ENCODE results near the gene TCOF1.

The TCOF1 gene, protein sequence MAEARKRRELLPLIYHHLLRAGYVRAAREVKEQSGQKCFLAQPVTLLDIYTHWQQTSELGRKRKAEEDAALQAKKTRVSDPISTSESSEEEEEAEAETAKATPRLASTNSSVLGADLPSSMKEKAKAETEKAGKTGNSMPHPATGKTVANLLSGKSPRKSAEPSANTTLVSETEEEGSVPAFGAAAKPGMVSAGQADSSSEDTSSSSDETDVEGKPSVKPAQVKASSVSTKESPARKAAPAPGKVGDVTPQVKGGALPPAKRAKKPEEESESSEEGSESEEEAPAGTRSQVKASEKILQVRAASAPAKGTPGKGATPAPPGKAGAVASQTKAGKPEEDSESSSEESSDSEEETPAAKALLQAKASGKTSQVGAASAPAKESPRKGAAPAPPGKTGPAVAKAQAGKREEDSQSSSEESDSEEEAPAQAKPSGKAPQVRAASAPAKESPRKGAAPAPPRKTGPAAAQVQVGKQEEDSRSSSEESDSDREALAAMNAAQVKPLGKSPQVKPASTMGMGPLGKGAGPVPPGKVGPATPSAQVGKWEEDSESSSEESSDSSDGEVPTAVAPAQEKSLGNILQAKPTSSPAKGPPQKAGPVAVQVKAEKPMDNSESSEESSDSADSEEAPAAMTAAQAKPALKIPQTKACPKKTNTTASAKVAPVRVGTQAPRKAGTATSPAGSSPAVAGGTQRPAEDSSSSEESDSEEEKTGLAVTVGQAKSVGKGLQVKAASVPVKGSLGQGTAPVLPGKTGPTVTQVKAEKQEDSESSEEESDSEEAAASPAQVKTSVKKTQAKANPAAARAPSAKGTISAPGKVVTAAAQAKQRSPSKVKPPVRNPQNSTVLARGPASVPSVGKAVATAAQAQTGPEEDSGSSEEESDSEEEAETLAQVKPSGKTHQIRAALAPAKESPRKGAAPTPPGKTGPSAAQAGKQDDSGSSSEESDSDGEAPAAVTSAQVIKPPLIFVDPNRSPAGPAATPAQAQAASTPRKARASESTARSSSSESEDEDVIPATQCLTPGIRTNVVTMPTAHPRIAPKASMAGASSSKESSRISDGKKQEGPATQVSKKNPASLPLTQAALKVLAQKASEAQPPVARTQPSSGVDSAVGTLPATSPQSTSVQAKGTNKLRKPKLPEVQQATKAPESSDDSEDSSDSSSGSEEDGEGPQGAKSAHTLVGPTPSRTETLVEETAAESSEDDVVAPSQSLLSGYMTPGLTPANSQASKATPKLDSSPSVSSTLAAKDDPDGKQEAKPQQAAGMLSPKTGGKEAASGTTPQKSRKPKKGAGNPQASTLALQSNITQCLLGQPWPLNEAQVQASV (N-terminal part only)

DNA sequence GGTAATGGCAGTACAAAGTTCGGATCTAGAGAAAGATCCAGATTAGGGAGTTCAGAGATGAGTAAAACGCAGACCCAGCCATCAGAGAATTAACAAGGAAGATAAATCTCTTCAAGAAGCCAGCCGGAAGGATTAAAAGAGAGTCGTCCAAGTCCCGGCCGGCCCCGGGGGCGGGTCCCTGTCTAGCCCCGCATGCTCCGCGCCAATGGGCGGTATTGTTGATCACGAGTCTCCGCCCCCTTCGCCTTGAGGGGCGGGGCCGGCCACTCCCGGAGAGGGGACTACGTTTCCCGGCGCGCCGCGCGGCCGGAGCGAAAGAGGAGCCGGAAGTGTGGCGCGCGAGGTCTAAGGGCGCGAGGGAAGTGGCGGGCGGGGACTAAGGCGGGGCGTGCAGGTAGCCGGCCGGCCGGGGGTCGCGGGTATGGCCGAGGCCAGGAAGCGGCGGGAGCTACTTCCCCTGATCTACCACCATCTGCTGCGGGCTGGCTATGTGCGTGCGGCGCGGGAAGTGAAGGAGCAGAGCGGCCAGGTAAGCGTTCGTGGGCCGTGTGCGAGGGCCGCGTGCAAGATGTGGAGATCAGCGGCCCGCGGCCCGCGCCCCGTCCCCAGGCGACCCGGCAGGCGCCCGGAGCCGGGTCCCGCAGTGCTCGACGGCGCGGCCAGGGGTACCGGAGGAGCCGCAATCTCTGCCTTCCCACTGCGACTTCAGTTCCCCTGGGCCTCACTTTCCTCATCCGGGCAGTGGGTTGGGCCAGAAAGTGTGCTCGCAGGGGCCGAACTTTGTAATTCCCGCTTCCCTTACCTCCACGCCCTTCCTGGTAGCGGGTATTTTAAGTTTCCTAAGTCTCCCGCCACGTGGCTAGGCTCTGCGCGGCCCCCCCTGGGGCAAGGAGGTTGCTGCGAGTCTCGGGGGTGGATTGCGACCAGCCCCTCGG, at the start of gene TCOF1:
Gene TCOF1, plus strand, starts transcription at position 372 of the 935 bp plus-strand sequence. Its CDS starts 50 bp downstream, at position 422.
- no CpG with 5 or more reads among the region's 90 CpGs for WGBS (ENCODE audit: insufficient coverage, insufficient read length)

DNA sequence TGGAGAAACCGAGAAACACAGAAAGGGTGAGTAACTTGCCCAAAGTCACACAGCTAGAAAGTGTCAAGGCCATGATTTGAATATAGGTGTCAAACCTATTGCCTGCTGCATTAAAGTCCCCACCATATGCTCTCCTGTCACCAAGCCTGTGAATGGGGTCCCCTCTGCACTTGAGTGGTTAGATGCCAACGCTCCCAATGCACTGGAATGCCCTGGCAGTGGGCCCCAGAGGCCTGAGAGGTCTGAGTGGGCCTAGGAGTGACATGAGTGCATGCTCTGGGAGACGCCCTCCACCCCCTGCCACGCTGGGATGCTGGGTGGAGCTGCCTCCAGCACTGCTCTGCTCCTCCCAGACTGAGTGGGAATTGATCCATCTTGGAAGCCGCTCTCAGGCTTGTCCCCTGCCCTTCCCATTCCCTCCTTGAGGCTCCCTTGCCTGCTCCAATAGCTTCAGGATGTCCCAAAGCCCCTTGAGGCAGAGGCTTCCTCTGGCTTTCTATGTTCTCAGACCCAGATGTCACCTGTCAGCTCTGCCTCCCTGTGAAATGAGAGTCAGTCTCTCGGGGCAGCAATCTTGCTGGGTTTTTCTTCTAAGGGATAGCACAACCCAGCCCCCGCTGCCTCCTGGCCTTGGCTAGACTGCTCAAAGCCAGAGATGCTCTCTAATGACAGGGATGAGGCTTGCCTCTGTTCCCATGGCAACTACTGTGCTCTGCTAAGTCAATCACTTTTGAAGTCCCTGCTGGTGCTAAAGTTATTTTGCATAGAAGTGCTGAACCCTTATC, 48.2 kb upstream of the TCOF1 start:
- Histone ChIP-seq H3K36me3 (ENCODE audit: control insufficient read depth, insufficient read depth, low read length) (no peaks in the 10 kb centered on the region), H3K27me3 (ENCODE audit: control insufficient read depth, insufficient read depth, low read length) (no peaks in the 10 kb centered on the region), H3K4me3 (ENCODE audit: low read length) (no peak overlapping the region), H3K4me1 (ENCODE audit: control insufficient read depth, insufficient read depth, low read length) (peaks cover 2% of the 10 kb centered on the region; the same call in 1 of the 2 replicates), H3K27ac (ENCODE audit: low read length) (no peak overlapping the region), H3K9me3 (ENCODE audit: control insufficient read depth, insufficient read depth, low read length) (no peaks in the 10 kb centered on the region)
- DNase-seq (ENCODE audit: low read depth, low spot score): no peak
- WGBS (ENCODE audit: insufficient coverage, insufficient read length): no CpG with 5 or more reads among the region's 7 CpGs

More for the DNA sequence above, at the start of gene TCOF1:
- peak; percentile 85 for DNase-seq (ENCODE audit: low read depth, low spot score)
- no peaks in the 10 kb centered on the region for H3K4me1 ChIP-seq (ENCODE audit: control insufficient read depth, insufficient read depth, low read length)
- H3K4me3 ChIP-seq (ENCODE audit: low read length): peak within 1 kb of the TSS; percentile 76
- H3K27me3 ChIP-seq (ENCODE audit: control insufficient read depth, insufficient read depth, low read length): no peaks in the 10 kb centered on the region
- H3K9me3 ChIP-seq (ENCODE audit: control insufficient read depth, insufficient read depth, low read length): no peaks in the 10 kb centered on the region
- H3K27ac ChIP-seq (ENCODE audit: low read length): no peak within 1 kb of the TSS
- H3K36me3 ChIP-seq (ENCODE audit: control insufficient read depth, insufficient read depth, low read length): peaks cover 21% of the 10 kb centered on the region; the same call in 1 of the 2 replicates

DNA sequence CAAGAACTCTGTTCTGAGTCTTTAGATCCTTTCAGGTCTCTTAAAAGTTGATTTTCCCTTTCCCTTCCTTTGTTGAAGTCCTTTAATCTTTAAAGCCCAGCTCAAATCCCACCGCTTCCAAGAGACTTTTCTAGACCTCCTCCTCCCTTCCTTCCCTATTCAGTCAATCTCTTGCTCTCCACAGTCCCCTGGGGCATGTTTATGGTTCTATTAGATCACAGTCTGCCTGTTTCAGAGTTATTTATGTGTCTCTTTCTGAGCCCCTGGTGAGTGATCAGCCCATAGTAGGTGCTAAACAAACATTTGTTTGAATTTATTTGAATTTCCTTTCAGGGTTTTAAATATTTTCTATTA, 47.6 kb upstream of the TCOF1 start:
- Histone ChIP-seq H3K4me1 (ENCODE audit: control insufficient read depth, insufficient read depth, low read length) (no peaks in the 10 kb centered on the region), H3K36me3 (ENCODE audit: control insufficient read depth, insufficient read depth, low read length) (no peaks in the 10 kb centered on the region), H3K9me3 (ENCODE audit: control insufficient read depth, insufficient read depth, low read length) (no peaks in the 10 kb centered on the region), H3K4me3 (ENCODE audit: low read length) (no peak overlapping the region), H3K27ac (ENCODE audit: low read length) (no peak overlapping the region), H3K27me3 (ENCODE audit: control insufficient read depth, insufficient read depth, low read length) (no peaks in the 10 kb centered on the region)
- no peak for DNase-seq (ENCODE audit: low read depth, low spot score)
- WGBS (ENCODE audit: insufficient coverage, insufficient read length): no CpG with 5 or more reads among the region's 1 CpG

DNA sequence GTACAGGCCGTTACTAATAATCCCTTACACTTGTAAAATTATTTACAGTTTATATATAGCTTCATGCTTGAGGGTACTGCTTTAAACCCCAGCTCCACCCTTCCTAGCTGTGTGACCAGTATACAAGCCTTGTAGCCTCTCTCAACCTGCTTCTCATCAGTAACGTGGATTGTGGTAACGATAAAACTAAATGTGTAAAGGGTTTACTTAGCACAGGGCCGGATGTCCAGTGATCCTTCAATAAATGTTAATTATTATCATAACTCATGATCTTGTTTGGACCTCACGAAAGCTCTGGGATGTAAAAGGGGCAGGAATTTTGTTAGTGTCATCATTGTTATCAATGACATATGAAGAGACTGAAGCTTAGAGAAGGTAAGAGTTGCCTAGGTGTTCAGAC, 47.3 kb upstream of the TCOF1 start:
- Histone ChIP-seq H3K27ac (ENCODE audit: low read length) (no peak overlapping the region), H3K9me3 (ENCODE audit: control insufficient read depth, insufficient read depth, low read length) (no peaks in the 10 kb centered on the region), H3K27me3 (ENCODE audit: control insufficient read depth, insufficient read depth, low read length) (no peaks in the 10 kb centered on the region), H3K4me3 (ENCODE audit: low read length) (no peak overlapping the region), H3K36me3 (ENCODE audit: control insufficient read depth, insufficient read depth, low read length) (no peaks in the 10 kb centered on the region), H3K4me1 (ENCODE audit: control insufficient read depth, insufficient read depth, low read length) (no peaks in the 10 kb centered on the region)
- no CpG with 5 or more reads among the region's 5 CpGs for WGBS (ENCODE audit: insufficient coverage, insufficient read length)
- DNase-seq (ENCODE audit: low read depth, low spot score): no peak

DNA sequence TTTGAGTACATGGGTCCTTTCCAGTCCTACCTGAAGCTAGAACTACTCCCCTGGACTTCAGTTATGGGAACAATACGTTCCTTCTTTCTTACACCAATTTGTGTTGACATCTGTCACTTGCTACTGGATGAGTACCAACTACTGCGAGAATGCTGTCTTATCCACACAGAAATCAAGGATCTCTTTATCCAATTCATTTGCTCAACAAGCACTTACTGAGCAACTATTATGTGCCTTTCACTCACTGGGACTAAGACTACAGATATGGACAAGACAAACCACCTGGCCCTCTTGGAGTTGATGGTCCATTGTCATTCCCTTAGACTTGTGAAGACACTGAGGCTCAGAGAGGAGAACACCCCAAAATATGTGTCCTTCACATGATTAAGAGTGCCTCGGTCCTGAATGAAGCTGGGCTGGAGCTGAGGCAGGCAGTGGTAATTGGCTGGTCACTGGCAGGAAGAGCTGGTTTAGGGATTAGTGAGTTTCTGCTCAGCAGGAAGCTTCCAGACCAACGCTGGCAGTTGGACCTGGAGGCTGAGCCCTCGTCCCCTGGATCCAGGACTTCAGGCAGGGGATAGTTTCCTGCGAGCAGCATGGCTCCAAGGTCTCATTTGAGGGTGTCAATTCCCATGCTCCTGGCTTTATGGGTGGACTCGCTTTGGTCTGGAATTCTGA, 46.3 kb upstream of the TCOF1 start:
- Histone ChIP-seq H3K36me3 (ENCODE audit: control insufficient read depth, insufficient read depth, low read length) (no peaks in the 10 kb centered on the region), H3K27me3 (ENCODE audit: control insufficient read depth, insufficient read depth, low read length) (no peaks in the 10 kb centered on the region), H3K9me3 (ENCODE audit: control insufficient read depth, insufficient read depth, low read length) (no peaks in the 10 kb centered on the region), H3K4me1 (ENCODE audit: control insufficient read depth, insufficient read depth, low read length) (no peaks in the 10 kb centered on the region), H3K4me3 (ENCODE audit: low read length) (no peak overlapping the region), H3K27ac (ENCODE audit: low read length) (no peak overlapping the region)
- no peak for DNase-seq (ENCODE audit: low read depth, low spot score)
- no CpG with 5 or more reads among the region's 7 CpGs for WGBS (ENCODE audit: insufficient coverage, insufficient read length)

DNA sequence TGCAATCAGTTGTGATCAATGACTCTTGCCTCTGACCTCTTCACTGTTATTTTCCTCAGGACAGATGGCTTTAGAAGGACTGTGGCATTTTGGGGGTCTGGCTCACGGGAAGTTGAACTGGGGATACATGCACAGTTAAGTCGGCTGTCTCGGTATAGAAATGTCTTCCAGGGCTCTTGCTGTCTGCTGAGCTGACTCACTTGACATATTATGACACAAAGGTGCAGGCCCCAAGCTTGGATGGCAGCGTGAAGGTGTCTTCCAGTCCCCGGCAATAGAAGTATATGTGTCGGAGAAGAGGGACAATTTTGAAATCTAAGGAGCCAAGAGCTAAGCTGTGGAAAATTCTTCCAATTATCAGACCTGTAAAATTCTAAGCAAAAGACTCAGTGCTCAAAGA, 45.0 kb upstream of the TCOF1 start:
- Histone ChIP-seq H3K4me3 (ENCODE audit: low read length) (no peak overlapping the region), H3K9me3 (ENCODE audit: control insufficient read depth, insufficient read depth, low read length) (no peaks in the 10 kb centered on the region), H3K27me3 (ENCODE audit: control insufficient read depth, insufficient read depth, low read length) (no peaks in the 10 kb centered on the region), H3K4me1 (ENCODE audit: control insufficient read depth, insufficient read depth, low read length) (no peaks in the 10 kb centered on the region), H3K27ac (ENCODE audit: low read length) (no peak overlapping the region), H3K36me3 (ENCODE audit: control insufficient read depth, insufficient read depth, low read length) (no peaks in the 10 kb centered on the region)
- no CpG with 5 or more reads among the region's 6 CpGs for WGBS (ENCODE audit: insufficient coverage, insufficient read length)
- no peak for DNase-seq (ENCODE audit: low read depth, low spot score)

DNA sequence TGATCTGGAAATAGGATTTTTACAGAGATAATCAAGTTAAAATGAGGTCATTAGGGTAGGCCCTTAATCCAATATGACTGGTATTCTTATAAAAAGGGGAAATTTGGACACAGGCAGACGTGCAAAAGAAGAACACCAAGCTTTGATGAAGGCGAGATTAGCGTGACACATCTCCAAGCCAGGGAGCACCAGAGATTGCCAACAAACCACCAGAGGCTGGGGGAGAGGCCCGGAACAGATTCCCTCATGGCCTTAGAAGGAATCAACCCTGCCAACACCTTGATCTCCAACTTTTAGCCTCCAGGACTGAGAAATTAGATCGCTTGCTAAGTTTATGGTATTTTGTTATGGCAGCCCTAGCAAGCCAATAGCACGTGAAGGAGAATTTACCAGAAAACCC, 44.0 kb upstream of the TCOF1 start:
- DNase-seq (ENCODE audit: low read depth, low spot score): no peak
- WGBS (ENCODE audit: insufficient coverage, insufficient read length): no CpG with 5 or more reads among the region's 6 CpGs
- Histone ChIP-seq H3K27me3 (ENCODE audit: control insufficient read depth, insufficient read depth, low read length) (no peaks in the 10 kb centered on the region), H3K36me3 (ENCODE audit: control insufficient read depth, insufficient read depth, low read length) (no peaks in the 10 kb centered on the region), H3K27ac (ENCODE audit: low read length) (no peak overlapping the region), H3K4me1 (ENCODE audit: control insufficient read depth, insufficient read depth, low read length) (no peaks in the 10 kb centered on the region), H3K4me3 (ENCODE audit: low read length) (no peak overlapping the region), H3K9me3 (ENCODE audit: control insufficient read depth, insufficient read depth, low read length) (no peaks in the 10 kb centered on the region)

DNA sequence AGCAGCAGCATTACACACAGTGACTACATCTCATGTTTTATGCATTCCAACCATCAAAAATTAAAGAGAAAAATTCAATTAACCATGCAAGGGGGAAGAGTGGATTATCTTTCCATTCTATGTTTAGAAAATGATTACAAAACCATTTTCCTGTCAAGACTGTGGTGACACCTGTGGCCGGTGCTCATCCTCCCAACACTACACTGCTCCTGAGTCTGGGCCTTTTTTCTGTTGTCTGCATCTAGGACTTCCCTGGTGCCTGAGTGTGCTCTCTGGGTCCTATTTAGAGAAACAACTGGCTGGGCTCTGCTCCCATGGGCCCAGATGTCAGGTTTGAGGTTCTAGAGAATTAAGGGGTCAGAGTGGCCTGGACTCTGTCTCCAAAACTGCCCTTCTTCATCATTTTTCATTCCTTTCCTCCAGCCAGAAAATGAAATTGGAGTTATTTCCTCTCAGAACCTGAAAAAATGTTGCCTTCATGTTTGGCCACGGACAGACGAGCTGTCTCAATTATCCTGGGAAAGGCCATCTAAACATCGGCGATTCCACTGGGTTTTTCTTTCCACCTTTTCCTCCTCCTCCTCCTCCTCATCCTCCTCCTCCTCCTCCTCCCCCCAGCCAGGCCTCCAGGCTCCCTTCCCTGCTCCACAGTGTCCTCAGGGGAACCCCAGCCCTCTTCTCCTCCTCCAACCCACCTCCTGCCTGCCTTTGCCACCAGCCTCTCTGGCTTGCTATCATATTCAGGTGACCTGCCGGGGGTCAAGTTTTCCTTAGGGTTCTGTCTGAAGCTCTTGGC, 43.4 kb upstream of the TCOF1 start:
- DNase-seq (ENCODE audit: low read depth, low spot score): no peak
- H3K9me3 ChIP-seq (ENCODE audit: control insufficient read depth, insufficient read depth, low read length): no peaks in the 10 kb centered on the region
- no peaks in the 10 kb centered on the region for H3K27me3 ChIP-seq (ENCODE audit: control insufficient read depth, insufficient read depth, low read length)
- H3K4me3 ChIP-seq (ENCODE audit: low read length): no peak overlapping the region
- no peaks in the 10 kb centered on the region for H3K36me3 ChIP-seq (ENCODE audit: control insufficient read depth, insufficient read depth, low read length)
- H3K4me1 ChIP-seq (ENCODE audit: control insufficient read depth, insufficient read depth, low read length): peaks cover 3% of the 10 kb centered on the region
- WGBS (ENCODE audit: insufficient coverage, insufficient read length): no CpG with 5 or more reads among the region's 6 CpGs
- H3K27ac ChIP-seq (ENCODE audit: low read length): no peak overlapping the region
